ENCODE results near the gene COL6A3.

The COL6A3 gene

DNA sequence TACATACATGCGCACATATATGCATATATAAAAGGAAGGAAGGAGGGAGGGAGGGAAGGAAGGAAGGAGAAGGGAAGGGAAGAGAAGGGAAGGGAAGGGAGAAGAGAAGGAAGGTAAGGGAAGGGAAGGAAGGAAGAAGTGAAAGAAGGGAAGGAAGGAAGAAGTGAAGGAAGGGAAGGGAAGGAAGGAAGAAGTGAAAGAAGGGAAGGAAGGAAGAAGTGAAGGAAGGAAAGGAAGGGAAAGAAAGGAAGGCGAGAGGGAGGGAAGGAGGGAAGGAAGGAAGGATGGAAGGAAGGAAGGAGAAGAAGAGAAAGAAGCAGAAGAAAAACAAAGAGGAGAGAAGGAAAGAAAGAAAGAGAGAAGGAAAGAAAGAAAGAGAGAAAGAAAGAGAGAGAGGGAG, 16.9 kb downstream of the COL6A3 start:
- Mint-ChIP-seq H3K4me3 (no peak overlapping the region), H3K27ac (no peak overlapping the region), H3K36me3 (ENCODE audit: low read depth) (no peaks in the 10 kb centered on the region), H3K27me3 (ENCODE audit: low read depth) (no peaks in the 10 kb centered on the region), H3K4me1 (ENCODE audit: low read depth) (no peaks in the 10 kb centered on the region), H3K9me3 (no peaks in the 10 kb centered on the region)
- DNase-seq (ENCODE audit: low spot score), result no peak

DNA sequence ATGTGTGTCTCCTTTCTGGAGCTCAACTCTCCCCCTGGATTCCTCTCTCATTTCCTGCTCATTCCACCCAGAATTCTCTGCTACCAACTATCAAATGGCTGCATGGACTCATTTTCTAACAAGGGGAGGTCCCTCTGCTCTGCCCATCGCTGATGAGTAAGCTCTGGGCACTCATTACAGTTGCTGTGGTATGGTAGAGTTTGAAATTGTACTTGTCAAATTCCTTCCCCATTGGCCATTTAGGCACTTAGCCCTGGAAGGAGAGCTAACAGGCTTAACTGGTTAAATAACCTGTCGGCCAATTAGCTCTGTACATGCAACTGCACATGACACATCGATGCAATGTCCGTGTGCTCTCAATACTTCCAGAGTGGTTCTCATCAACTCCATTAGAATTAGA, 20.4 kb downstream of the COL6A3 start:
- no peak overlapping the region for H3K27ac Mint-ChIP-seq
- no peaks in the 10 kb centered on the region for H3K4me1 Mint-ChIP-seq (ENCODE audit: low read depth)
- H3K4me3 Mint-ChIP-seq, result no peak overlapping the region
- H3K9me3 Mint-ChIP-seq, result no peaks in the 10 kb centered on the region
- H3K27me3 Mint-ChIP-seq (ENCODE audit: low read depth), result no peaks in the 10 kb centered on the region
- no peak for DNase-seq (ENCODE audit: low spot score)
- H3K36me3 Mint-ChIP-seq (ENCODE audit: low read depth), result no peaks in the 10 kb centered on the region

DNA sequence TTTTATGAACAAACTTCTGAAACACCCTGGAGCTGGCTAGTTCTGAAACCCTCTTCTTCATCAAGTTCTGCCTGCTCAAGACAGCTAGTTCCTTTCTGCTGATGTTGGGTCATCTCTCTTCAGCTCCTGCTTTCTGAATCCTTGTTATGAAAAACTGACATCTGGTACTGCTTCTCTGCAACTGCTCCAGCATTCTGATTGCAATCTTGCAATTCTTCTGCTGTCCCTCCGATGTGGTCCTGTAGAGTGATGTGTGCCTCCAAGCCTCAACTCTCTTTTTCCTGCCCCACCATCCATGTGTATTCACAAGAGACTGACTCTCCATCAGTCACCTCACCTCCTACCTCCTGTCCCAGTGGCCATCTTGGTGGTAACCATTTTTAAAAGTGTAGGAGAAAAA, 21.8 kb downstream of the COL6A3 start:
- Mint-ChIP-seq H3K36me3 (ENCODE audit: low read depth) (no peaks in the 10 kb centered on the region), H3K4me3 (no peak overlapping the region), H3K27me3 (ENCODE audit: low read depth) (no peaks in the 10 kb centered on the region), H3K9me3 (no peaks in the 10 kb centered on the region), H3K4me1 (ENCODE audit: low read depth) (no peaks in the 10 kb centered on the region), H3K27ac (no peak overlapping the region)
- no peak for DNase-seq (ENCODE audit: low spot score)

DNA sequence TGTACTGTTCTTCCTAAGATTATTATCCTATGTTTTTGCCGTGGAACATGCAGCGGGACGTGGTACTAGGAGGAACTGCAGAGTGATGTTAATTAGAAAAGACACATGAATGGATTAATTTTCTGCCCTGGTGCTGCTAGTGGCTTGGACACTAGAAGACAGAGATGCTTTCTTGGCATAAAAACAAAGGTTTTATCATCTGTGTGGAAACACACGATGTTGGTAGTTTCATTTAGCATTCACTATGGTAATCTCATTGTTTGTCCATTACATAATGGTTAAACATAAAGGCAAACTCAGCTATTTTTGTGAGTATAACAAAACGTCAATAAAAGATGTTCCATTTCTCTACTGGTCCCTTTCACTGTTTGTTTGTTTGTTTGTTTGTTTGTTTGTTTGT, 22.8 kb downstream of the COL6A3 start:
- H3K36me3 Mint-ChIP-seq (ENCODE audit: low read depth), result no peaks in the 10 kb centered on the region
- no peaks in the 10 kb centered on the region for H3K27me3 Mint-ChIP-seq (ENCODE audit: low read depth)
- H3K27ac Mint-ChIP-seq, result no peak overlapping the region
- no peak overlapping the region for H3K4me3 Mint-ChIP-seq
- no peak for DNase-seq (ENCODE audit: low spot score)
- H3K9me3 Mint-ChIP-seq, result no peaks in the 10 kb centered on the region
- no peaks in the 10 kb centered on the region for H3K4me1 Mint-ChIP-seq (ENCODE audit: low read depth)

DNA sequence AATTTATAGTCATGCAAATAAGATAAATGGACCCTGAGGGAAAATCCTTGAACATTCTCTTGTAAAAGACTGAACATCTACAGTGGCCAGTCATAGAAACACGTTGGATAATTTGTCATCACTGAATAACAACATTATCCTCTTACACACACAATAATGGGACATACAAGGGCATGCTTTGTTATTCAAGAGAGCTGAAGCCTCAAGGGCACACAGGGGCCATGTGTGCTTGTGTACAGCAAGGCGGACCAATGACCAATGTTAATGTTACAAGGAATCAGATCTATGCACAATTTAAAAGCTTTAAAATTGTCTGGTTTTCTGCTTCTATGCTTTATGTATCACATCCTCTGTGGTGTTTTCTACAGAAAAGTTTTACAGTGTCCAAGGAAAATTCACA, 23.7 kb downstream of the COL6A3 start:
- Mint-ChIP-seq H3K27ac (no peak overlapping the region), H3K27me3 (ENCODE audit: low read depth) (no peaks in the 10 kb centered on the region), H3K4me1 (ENCODE audit: low read depth) (no peaks in the 10 kb centered on the region), H3K9me3 (no peaks in the 10 kb centered on the region), H3K36me3 (ENCODE audit: low read depth) (no peaks in the 10 kb centered on the region), H3K4me3 (no peak overlapping the region)
- no peak for DNase-seq (ENCODE audit: low spot score)

DNA sequence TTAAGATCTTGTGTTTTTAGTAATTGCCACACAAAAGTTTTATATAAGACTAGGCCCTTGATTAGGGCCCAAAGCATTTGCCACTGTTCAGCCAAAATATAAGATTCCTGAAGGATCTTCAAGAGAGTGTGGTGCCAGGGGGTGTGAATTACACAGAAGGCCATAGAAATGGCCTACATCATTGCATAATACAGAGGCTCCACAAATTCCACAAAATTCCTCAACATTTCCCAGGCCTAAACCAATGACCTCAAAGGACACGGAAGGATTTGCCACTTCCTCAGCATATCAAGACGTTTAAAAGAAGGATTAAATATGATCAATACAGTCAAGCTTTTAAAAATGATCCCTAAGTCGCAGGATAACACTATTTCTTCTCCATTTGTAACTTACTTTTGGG, 24.1 kb downstream of the COL6A3 start:
- Mint-ChIP-seq H3K9me3 (no peaks in the 10 kb centered on the region), H3K27me3 (ENCODE audit: low read depth) (no peaks in the 10 kb centered on the region), H3K4me1 (ENCODE audit: low read depth) (no peaks in the 10 kb centered on the region), H3K4me3 (no peak overlapping the region), H3K36me3 (ENCODE audit: low read depth) (no peaks in the 10 kb centered on the region), H3K27ac (no peak overlapping the region)
- no peak for DNase-seq (ENCODE audit: low spot score)

DNA sequence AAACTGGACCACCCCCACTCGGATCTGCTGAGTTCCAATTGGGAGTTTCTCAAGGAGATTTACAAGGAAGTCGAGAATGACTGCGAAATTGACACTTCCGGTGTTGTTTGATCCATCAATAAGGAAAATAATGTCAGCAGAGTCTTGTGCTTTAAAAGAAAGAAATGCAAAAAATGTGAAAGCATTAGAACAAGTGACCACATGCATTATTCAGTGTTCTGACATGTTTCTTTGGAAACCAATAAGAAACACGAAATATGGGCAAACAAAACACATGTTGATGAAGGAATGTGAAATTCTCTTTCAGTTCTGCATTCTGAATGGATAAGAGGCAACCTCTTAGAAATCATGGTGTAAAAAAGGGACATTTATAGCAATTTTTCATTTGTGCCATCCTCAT, 25.9 kb downstream of the COL6A3 start:
- Mint-ChIP-seq H3K27me3 (ENCODE audit: low read depth) (no peaks in the 10 kb centered on the region), H3K27ac (no peak overlapping the region), H3K4me1 (ENCODE audit: low read depth) (no peaks in the 10 kb centered on the region), H3K36me3 (ENCODE audit: low read depth) (no peaks in the 10 kb centered on the region), H3K4me3 (no peak overlapping the region), H3K9me3 (no peaks in the 10 kb centered on the region)
- DNase-seq (ENCODE audit: low spot score), result no peak

DNA sequence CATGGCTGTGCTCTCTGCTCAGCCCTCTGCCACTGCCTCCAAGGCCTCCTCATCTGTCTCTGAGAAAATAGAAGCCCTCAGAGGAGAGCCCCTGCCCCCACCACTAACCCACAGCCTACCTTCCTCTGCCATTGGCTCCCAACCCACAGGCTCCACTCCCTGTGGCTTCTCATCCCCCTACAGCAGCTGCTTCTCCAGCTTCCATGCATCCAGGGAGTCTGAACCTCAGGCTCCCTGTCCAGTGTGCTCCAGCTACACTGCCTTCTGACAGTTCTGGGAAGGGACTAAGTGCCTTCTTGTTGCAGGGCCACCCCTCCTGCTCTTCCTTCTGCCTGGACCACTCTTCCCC, 29.3 kb downstream of the COL6A3 start:
- no peak for DNase-seq (ENCODE audit: low spot score)
- Mint-ChIP-seq H3K27ac (no peak overlapping the region), H3K4me3 (no peak overlapping the region), H3K27me3 (ENCODE audit: low read depth) (no peaks in the 10 kb centered on the region), H3K4me1 (ENCODE audit: low read depth) (no peaks in the 10 kb centered on the region), H3K9me3 (no peaks in the 10 kb centered on the region), H3K36me3 (ENCODE audit: low read depth) (no peaks in the 10 kb centered on the region)

DNA sequence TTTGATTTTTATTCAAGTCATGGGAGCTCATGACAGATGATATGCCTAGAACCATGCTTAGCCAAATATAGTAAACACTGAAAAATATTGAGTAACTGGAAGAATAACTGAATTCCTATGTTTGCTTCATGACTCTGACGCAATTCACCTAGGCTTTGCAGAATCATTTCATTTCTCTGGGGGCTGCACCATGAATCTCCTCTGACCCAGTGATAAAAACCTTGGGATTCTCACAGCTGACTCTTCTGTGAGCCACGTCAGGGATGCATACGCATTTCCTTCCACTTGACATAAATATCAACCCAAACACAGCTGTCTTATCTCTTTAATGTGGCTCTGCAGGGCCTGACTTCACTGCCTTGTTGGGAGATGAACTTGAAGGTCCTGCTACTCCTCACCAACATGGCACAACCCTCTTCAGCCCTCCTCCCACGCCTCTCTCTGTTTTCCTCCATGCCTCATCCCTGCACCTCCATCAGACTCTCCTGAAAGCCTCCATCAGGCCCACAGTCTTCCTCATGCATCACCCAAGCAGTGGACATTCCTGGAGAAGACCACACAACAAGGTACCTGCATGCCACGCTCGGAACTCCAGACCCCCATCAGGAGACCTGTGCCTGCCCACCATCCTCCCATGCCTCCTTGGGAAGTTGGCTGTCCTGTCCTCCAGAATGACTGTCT, 29.8 kb downstream of the COL6A3 start:
- H3K4me3 Mint-ChIP-seq, result no peak overlapping the region
- H3K9me3 Mint-ChIP-seq, result no peaks in the 10 kb centered on the region
- H3K27ac Mint-ChIP-seq, result peak overlapping the region; percentile 11
- no peaks in the 10 kb centered on the region for H3K36me3 Mint-ChIP-seq (ENCODE audit: low read depth)
- H3K27me3 Mint-ChIP-seq (ENCODE audit: low read depth), result no peaks in the 10 kb centered on the region
- H3K4me1 Mint-ChIP-seq (ENCODE audit: low read depth), result no peaks in the 10 kb centered on the region
- DNase-seq (ENCODE audit: low spot score), result no peak

DNA sequence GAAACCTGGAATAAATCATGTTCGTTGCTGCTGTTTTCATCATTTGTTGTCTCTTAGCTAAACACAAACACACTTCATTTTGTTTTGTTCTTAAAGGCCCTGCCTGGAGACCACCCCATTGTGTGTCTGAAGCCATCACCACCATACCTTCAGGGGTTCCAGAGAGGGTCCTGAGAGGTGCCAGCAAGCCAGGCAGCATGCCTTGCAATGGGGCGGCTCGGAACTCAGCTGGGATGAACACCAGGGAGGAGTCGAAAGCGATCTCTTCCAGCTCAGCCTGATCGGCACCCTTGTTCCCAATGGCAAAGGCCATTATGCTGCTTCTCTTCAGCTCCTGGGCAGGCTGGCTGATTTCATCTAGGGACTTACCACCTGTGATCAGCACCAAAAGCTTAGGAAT, 33.2 kb downstream of the COL6A3 start:
- Mint-ChIP-seq H3K27ac (no peak overlapping the region), H3K4me3 (no peak overlapping the region), H3K4me1 (ENCODE audit: low read depth) (no peaks in the 10 kb centered on the region)

DNA sequence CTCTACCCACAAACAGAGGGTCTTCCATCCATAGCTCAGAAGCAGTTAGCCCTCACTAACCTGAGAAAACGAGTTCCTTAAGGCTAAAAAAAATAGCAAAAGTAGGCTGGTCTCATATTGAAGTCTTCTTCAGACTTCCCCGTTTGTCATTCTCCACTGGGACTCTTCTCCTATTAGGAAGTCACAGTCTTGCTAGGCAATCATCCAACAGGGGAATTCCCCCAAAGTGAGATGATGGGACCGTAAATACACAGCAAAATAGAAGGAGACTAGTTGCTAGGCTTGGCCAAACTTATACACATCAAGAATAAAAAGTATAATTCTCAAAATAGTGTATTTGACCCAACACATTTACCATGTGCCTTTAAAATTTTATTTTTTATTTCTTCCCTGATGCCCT, 34.3 kb downstream of the COL6A3 start:
- Mint-ChIP-seq H3K4me1 (ENCODE audit: low read depth) (no peaks in the 10 kb centered on the region), H3K4me3 (no peak overlapping the region), H3K27me3 (ENCODE audit: low read depth) (no peaks in the 10 kb centered on the region), H3K9me3 (no peaks in the 10 kb centered on the region), H3K36me3 (ENCODE audit: low read depth) (no peaks in the 10 kb centered on the region), H3K27ac (no peak overlapping the region)
- DNase-seq (ENCODE audit: low spot score), result no peak

More for the DNA sequence above, 33.2 kb downstream of the COL6A3 start:
- H3K9me3 Mint-ChIP-seq, result no peaks in the 10 kb centered on the region
- DNase-seq (ENCODE audit: low spot score), result no peak
- no peaks in the 10 kb centered on the region for H3K36me3 Mint-ChIP-seq (ENCODE audit: low read depth)
- H3K27me3 Mint-ChIP-seq (ENCODE audit: low read depth), result no peaks in the 10 kb centered on the region

DNA sequence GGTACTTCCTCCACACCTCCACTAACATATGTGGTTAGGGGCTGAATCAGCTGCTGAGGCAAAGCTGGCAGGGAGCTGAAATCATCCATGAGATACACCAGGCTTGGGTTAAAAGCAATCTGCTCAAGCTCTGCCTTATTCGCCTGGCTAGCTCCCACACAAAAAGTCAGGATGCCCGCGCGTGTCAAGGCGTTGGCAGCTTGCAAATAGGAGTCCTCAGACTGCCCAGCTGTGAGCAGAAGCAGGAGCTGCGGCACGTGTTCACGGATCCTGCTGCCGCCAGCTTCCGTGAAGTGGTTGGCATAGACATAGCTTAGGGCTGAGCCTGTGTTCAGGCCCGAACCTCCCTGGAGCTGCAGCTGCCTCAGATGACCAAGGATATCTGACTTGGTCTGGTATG, 35.3 kb downstream of the COL6A3 start:
- DNase-seq (ENCODE audit: low spot score), result no peak
- Mint-ChIP-seq H3K36me3 (ENCODE audit: low read depth) (no peaks in the 10 kb centered on the region), H3K27ac (no peak overlapping the region), H3K9me3 (no peaks in the 10 kb centered on the region), H3K4me3 (no peak overlapping the region), H3K27me3 (ENCODE audit: low read depth) (no peaks in the 10 kb centered on the region), H3K4me1 (ENCODE audit: low read depth) (no peaks in the 10 kb centered on the region)

DNA sequence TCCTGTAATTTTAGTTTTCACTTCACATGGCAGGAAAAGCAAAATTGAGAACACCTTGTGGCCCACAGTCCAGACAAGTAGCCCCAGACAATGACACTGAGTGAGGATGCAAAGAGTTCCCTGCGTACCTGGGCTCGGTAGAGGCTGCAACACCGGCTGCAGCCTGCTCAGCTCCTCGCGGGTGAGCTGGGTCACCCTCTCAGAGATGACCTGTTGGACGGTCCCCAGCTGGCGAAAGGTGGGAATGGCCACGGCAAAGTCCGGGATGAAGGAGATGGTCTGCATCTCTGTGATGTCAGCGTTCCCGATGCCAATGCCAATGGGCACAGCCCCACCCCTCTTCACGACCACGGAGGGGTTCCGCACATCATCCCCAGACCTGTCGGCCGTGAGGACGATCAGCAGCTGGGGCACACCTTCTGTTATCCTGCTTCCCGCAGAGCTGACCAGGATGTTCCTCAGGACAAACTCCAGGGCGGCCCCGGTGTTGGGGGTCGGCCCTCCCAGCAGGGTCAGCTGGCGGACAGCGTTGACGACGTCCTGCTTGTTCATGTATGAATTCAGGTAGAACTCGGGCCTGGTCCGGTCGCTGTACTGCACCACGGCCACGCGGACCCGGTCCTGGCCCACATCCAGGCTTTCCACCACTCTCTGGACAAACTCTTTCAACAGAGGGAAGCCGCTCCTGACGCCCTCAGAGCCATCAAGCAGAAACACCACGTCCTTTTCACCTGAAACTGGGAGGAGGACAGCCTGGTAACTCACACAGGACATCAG, 39.5 kb downstream of the COL6A3 start:
- Mint-ChIP-seq H3K4me3 (no peak overlapping the region), H3K27ac (no peak overlapping the region), H3K36me3 (ENCODE audit: low read depth) (no peaks in the 10 kb centered on the region), H3K9me3 (no peaks in the 10 kb centered on the region), H3K4me1 (ENCODE audit: low read depth) (no peaks in the 10 kb centered on the region), H3K27me3 (ENCODE audit: low read depth) (no peaks in the 10 kb centered on the region)
- DNase-seq (ENCODE audit: low spot score), result no peak

DNA sequence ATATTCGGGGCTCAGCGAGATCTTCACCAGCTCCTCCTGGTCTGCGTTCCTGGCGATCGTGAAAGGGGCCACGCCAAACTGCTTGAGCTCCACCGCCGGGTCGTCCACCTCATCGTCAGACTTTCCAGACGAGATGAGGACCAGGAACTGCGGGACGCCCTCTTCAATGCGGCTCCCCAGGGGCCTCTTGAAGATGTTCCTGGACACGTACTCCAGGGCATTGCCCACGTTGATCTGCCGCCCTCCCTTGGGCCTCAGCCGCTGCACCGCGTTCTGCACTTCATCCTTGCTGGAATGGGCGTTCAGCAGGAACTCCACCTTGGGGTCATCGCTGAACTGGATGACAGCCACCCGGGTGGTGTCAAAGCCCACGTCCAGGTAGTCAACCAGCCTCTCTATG, 42.1 kb downstream of the COL6A3 start:
- Mint-ChIP-seq H3K9me3 (no peaks in the 10 kb centered on the region), H3K27me3 (ENCODE audit: low read depth) (no peaks in the 10 kb centered on the region), H3K36me3 (ENCODE audit: low read depth) (no peaks in the 10 kb centered on the region), H3K27ac (no peak overlapping the region), H3K4me1 (ENCODE audit: low read depth) (no peaks in the 10 kb centered on the region), H3K4me3 (no peak overlapping the region)
- DNase-seq (ENCODE audit: low spot score), result no peak

DNA sequence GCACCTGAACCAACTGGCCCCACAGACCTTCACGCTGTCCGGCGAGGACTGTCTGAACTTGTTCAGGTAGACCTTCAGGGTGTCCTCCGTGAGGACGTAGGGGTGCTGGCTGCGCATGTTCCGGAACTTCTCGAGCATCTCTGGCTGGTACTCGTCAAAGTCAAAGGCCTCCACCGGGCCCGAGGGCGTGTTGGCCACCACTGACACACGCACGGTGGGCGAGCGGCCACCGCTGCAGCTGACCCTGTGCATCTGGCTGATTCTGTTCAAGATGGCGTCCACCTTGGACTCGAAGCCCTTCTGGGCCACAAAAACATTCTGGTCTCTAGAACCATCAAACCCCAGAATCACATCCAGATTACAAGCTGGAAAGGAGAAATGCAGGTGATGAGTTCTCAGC, 48.3 kb downstream of the COL6A3 start:
- Mint-ChIP-seq H3K4me3 (no peak overlapping the region), H3K27ac (no peak overlapping the region), H3K9me3 (no peaks in the 10 kb centered on the region), H3K36me3 (ENCODE audit: low read depth) (no peaks in the 10 kb centered on the region), H3K27me3 (ENCODE audit: low read depth) (no peaks in the 10 kb centered on the region), H3K4me1 (ENCODE audit: low read depth) (no peaks in the 10 kb centered on the region)
- no peak for DNase-seq (ENCODE audit: low spot score)
